Ramos (cell line): ENCODE measurements around the gene ITGA8.
"Not testable (repeated sequence)": the region's sequence is repeated elsewhere in the genome, so short reads cannot be mapped to it uniquely, and the experiment has no call there.

Experiments
- in situ Hi-C: fragments of 300-500 bp; cut with MboI; formaldehyde crosslinking; loops from one replicate; pipeline ENCODE4 v1.14.3; 2022; ENCODE audit warnings: low sequenced_read_pairs; ENCODE audit not compliant: unreplicated experiment

The ITGA8 gene

DNA sequence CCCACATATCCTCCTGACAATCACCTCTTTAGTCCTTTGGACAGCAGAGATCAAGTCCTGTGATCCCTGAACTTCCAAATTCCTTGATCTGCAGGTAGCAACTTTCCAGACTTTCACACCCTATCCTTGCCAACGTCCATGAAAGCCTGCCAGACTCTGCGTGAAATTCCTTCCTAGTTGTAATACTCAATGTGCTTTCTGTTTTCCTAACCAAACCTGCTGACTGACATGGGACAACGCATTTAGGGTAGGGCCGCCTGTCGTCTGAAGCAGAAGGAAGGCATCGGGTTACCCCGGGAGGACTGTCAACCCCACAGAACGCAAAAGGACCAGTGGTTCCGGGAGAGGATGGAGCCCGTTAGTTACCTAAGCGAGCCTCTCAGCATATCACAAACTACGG lies 23.9 kb downstream of the ITGA8 start:
- in situ Hi-C loops, result no loop called here

DNA sequence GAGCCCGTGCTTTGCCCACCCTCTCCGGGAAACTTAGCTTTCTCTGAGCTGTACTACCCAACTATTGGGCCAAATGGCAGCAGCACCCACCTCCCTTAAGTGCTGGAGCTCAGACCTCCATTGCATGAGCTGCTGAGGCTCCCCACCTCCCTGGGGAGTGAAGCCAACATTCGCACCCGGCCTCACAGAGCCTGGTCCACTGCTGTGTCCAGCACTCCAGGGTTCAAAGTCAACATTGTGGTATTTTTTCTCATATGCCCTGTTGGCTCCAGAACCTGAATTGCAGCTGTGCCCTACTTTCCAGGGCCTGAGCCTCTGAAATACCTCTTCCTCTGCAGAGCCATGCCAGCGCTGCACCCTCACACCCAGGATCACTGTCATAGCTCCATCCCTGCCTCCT lies 29.7 kb downstream of the ITGA8 start:
- in situ Hi-C loops, result no loop called here

DNA sequence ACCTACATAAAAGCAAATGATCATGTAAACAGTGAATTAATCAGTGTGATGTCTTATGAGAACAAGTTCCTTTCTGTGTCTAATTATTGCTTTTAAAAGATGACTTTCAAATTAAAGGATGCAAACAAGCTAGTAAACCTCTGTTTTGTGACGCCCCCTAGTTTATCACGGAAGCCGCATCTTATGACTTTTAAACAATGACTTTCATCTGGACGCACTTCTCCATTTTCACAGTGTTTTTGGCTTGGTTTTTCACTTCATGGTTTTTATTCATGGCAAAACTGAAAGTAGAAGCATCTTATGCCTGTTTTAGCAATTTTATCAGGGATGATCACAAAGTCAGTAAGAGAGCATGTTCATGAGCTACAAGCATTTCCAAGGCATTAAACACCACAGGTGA lies 35.0 kb downstream of the ITGA8 start:
- in situ Hi-C loops, result no loop called here

DNA sequence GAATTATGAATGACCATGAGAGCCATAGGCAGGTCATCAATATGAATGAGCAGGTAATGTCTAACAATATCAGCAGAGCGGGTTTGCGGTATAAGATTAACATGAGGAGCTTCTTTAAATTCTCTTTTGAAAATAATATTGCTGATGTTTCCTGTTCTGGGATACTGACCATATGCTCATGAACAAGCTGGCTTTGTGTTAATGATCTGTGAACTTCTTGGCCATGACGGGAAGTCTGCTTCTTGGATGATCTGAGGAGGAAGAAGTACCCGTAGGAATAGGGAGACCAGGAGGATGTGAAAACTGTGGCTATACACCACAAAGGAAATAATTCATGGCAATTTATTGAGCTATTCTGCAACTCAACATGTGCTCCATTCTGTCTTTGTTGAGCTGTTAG lies 38.6 kb downstream of the ITGA8 start:
- in situ Hi-C loops, result no loop called here

DNA sequence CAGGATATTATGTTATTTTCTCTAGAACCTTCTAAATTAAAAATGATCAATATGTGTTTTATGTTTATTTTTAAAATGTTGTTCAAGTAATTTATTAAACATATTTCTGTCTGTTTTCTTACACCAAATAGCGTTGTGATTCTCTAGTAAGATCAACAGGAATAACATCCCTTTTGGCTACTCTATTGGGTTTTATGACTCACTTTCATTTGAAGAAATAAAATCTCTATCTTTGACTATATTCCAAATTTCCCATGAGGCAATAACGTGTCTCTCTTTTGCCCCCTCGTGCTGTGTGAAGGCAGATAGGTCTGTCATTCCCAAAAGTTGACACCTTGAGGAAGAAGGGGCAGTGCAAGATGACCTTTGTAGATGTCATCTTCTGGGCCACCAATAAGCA lies 40.9 kb downstream of the ITGA8 start:
- in situ Hi-C loops, result no loop called here

DNA sequence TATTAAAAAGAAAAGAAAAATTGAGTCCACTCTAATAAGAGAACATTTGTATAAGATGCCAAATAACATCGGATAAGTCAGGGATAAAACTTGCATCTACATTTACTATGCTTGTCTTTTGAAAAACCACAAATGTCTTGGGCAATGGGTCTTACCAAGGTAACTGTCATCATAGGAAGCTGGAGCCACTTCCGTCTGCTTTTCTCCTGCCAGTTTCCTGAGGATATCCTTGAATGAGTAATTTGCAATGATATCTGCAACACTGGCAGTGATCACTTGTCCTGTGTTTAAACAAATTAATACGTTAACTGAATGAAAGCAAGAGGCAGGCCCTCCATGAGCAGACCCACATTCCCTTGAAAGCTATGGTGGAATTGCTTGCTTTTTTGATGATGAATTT lies 47.3 kb downstream of the ITGA8 start:
- in situ Hi-C loops, result no loop called here

DNA sequence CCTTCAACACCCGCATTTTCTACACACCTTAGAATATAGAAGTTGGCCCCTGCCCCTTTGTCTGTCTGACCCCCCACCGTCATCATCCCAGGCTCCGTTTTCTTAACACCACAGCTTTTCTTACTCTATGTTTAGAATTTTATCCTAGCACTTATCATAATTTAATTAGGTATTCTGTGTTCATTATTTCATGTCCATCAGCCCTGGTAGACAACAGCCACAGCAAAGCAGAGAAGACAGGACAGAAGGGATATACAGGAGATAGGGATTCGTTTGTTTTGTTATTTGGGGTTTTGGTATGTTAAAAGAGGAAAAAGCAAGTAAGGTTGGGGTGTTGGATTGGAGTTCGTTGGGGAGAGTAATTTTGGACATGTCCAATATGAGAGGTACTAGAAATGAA lies 48.8 kb downstream of the ITGA8 start:
- in situ Hi-C loops, result no loop called here

DNA sequence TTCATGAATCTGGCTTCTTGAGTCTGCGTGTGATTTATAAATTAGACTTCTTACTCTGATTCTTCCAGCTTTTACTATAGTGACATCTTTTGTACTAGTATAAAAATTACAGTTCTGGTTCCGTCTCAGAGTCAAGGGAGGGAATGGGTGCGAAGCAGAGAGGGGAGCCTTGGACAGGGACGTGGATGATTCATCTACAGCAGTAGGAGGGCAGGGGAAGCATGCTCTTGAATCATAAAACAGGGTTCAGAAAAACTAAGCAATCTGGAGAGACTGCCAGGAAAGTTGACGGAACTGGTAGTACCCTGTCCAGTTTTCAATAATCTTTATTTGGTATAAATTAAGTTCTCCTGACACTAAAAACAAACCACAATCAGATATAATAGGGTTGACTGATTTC lies 58.1 kb downstream of the ITGA8 start:
- in situ Hi-C loops, result no loop called here

DNA sequence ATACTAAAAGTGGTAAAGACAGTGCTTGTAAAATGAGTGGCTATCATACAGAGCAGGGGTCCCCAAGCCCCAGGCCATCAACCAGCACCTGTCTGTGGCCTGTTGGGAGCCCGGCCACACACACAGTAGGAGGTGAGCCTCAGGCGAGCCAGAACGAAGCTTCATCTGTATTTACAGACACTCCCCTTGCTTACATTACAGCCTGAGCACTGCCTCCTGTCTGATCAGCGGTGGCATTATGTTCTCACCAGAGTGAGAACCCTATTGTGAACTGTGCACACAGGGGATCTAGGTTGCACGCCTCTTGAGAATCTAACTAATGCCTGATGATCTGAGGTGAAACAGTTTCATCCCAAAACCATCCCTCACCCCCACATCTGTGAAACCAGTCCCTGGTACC lies 58.7 kb downstream of the ITGA8 start:
- in situ Hi-C loops, result no loop called here

DNA sequence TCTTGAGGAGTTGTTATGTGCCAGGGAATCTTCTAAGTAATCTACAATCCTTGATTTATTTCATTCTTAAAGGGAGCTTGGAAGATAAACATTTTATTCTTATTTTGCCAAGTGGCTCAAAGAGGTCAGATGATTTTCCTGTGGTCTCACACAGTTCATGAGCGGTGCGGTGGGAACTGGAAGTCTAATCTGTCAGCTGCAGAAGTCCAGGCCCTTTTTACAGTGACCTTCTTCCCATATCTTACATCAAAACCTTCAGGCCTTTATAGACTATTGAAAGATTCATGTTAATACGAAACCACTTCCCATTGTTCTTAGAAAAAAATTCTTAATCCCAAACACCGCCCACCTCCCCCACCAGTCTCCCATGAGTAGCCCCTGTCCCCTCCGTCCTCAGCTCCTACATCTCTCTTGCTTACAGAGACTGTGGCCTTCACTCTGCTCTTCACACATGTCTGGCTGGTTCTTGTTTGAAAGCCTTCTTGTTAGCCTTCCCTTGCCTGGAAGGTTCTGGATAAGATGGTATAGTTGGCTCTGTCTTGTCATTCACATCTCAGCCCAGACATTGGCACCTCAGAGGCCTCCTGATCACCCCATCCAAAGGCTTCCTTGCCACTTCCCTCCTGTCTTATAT lies 61.5 kb downstream of the ITGA8 start:
- in situ Hi-C loops, result no loop called here

DNA sequence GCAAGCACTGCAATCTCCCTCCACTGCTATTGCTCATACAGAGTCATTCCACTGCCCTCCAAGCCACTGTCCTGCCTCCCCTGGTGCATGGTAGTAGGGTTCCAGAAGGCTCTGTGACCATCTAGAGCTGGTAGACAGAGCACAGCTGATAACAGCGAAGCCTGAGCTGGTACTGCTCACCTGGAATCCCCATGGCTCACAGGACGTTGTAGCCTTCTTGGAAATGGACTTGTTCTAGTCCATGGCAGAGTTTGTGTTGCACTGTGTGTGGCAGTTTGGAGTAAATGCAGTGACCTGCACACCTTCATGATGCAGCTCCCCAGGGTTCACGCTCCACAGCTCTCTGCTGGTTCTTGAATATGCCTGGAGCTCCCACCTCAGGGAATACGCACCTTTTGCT lies 67.0 kb downstream of the ITGA8 start:
- in situ Hi-C loops, result no loop called here

DNA sequence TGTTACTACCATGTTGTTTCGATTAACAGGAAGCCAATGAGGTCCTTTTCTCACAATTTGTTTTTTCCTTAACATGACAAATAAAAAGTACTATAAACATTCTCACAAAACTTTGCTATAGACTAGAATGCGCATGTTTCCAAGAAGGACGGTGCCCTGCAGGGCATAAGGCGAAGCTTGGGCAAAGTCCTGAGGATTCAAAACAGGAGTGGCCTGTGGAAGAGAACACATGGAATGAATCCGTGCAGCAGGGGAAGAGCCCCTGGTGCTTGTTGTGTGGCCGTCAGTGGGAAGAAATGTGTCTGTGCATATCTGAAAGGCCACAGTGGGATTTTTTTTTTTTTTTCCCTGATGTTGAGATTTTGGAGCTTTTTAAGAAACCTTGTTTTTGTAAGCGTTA lies 67.6 kb downstream of the ITGA8 start:
- in situ Hi-C loops, result no loop called here

DNA sequence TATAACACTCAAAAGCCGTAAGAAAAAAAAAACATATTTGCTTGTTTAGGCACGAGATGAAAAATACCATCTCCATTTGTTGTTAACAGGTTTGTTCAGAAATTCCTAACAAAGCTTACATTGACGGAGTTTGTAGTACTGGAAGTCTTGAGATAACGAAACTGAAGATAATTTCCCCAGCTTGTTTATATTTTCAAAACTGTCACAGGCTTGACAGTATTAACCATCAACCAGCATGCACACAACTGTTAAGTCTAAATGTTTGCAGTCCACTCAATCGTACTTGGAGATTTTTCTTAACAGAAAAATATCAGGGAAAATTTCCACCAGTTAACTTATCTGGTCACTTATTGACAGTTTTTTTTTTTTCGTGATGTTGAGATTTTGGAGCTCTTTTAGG lies 68.5 kb downstream of the ITGA8 start:
- in situ Hi-C loops, result no loop called here

DNA sequence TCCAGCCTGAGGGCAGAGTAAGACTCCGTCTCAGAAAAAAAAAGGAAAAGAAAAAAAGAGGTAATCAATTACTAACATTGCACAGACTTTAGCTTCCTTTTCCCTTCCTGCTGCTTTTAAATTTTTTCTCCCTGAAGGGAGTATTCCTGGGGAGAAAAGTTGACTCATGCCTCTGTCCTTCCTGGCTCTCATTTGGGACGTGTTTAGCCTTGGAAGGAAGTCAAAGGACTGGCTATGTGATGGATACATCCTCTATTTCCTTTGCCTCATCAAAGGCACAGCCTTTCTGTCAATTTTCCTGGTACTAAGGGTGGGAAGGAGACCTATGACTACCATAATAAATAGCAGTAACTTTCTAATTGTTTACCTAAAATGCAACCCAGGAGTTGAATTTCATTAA lies 77.6 kb downstream of the ITGA8 start:
- in situ Hi-C loops, result no loop called here

DNA sequence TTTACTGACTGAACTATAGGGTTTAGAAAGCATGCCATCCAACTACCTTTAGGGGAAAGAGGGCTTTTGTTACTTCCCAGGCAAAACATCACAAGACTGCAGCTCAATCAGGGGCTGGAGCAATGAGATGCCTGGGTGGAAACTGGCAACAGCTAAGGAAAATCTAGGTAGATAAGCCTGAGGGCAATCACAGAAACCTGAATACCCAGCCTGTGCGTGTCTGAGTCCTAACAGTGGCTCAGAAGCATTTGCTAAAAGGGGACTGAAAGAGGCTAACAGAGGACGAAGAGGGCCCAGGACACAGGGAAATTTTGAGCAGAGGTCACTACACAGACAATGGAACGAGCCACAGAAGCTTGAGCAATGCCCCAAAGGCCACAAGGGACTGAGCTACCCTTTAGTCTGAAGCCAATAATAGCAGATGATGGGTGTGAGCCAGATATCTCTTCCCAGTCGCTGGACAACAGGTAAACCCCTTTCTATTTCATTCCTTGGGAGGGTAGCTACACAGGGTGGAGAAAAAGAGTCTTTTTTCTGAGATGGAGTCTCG lies 79.1 kb downstream of the ITGA8 start:
- in situ Hi-C loops, result no loop called here

DNA sequence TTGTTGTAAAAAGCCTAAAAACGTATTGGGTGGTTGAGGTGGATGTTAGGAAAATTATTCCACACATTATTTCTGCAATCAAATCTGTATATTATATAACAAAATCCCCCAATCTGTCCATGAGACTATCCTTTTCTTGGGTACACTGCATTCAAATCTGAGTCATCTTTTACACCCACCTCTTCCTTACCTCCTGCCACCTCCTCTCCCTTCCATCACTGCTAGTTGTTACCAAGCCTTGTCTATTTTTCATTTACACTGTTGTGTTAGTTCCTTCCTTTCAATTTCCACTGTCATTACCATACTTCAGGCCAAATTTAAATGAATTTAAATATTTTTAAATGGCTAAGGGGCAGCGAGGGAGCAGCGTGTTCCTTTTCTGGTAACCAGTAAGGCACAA lies 83.3 kb downstream of the ITGA8 start:
- in situ Hi-C loops, result no loop called here

DNA sequence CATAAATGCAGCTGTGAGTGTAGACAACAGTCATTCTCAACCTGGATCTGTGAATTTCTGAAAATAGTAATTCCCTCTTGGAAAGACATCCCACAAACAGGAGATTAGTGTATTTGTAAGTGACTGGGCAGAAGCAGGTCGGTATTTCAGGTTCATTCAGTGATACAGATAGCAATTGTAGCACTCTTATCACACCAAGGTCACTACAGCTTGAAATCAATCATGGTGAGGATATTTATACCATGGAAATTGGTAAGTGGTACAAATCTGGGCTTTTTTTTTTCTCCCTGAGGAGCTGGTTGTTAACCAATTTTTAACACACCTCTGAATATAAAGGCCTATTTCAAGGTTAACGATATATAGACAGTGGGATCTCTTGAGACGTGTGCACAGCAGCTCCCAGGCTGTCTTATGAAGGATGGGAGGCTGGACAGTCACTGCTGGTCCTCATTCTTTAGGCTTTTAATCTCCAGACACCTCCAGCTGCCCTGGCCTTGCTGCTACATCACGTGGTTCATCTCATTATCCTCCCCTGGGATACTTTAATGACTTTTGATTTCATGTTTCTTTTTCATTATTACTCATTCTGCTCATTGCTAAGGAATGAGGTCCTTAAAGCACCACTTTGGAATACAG lies 87.1 kb downstream of the ITGA8 start:
- in situ Hi-C loops, result no loop called here

DNA sequence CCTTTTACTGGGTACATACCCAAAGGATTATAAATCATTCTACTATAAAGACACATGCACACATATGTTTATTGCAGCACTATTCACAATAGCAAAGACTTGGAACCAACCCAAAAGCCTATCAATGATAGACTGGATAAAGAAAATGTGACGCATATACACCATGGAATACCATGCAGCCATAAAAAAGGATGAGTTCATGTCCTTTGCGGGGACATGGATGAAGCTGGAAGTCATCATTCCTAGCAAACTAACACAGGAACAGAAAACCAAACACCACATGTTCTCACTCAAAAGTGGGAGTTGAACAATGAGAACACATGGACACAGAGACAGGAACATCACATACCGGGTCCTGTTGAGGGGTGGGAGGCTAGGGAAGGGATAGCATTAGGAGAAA lies 88.5 kb downstream of the ITGA8 start:
- in situ Hi-C loops, result not testable (repeated sequence)

DNA sequence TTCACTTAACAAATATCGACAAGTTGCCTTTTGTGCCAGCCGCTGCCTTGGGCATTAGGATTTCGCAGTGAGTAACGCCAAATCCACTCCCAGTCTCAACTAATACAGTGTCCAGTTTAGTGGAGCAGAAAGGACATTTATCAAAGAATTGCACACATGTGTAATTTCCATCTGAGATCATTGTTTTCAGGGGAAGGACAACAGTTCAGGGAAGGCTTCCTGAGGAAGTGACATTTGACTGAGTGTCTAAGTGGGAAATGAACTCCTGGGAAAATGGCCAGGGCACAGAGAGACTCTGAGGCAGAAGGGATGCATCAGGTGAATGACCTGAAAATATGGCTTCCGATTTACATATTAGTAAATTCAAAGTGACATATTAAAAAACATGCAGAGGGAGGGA lies 89.4 kb downstream of the ITGA8 start:
- in situ Hi-C loops, result no loop called here

DNA sequence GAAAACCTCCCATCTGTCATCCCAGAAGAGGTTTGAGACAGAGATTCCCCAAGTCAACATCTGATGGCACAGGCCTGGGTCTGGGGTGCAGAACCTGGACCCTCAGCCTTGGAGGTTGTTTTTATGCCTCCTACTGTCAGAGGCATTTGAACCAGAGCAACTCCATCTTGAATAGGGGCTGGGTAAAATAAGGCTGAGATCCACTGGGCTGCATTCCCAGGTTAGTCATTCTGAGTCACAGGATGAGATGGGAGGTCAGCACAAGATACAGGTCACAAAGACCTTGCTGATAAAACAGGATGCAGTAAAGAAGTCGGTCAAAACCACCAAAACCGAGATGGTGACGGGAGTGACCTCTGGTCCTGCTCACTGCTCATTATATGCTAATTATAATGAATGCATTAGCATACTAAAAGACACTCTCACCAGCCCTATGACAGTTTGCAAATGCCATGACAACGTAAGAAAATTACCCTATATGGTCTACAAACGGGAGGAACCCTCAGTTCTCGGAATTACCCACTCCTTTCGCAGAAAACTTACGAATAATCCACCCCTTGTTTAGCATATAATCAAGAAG lies 92.0 kb downstream of the ITGA8 start:
- in situ Hi-C loops, result no loop called here

DNA sequence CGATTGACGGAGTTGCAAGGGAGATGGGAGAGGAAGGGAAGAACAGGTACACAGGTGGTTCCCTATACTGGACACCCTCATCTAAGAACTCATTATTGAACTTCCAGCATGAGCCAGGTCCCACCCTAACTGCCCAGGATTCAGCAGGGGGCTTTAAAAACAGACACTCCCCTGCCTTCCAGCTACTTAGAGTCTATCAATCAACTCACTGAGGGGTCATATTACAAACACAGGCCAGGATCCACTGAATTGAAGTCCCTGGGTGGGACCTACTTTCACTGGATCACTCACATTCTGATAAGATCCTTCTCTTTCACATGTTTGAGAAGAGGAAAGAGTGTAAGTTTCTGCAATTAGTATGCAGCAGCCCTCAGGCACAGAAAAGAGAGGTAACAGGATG lies 92.8 kb downstream of the ITGA8 start:
- in situ Hi-C loops, result no loop called here

DNA sequence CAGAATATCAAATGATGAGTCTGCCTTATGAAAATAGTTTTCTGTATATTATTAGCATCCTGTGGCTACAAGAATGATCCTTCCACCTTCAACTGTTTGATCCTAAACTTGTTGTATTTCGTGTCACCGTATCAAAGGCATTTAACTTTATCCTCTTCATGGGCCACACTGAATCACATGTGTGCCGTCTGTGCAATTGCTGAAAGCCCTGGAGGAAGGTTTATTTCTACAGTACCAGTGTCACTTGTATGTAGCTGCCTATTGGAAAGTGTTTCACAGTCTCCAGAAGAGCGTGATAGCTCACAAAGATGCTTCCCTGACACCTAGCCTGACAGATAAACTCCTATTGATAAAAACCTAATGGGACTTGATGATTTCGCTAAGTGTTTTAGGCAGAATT lies 94.5 kb downstream of the ITGA8 start:
- in situ Hi-C loops, result no loop called here
